Right hindlimb (tissue), 1 donor: ENCODE measurements around the gene C1orf116.
"Not testable (repeated sequence)": the region's sequence is repeated elsewhere in the genome, so short reads cannot be mapped to it uniquely, and the experiment has no call there.

Experiments
- DNase-seq: peaks from one replicate; pipeline ENCODE4 v3.0.0-alpha.2; 2018

Gene C1orf116

DNA sequence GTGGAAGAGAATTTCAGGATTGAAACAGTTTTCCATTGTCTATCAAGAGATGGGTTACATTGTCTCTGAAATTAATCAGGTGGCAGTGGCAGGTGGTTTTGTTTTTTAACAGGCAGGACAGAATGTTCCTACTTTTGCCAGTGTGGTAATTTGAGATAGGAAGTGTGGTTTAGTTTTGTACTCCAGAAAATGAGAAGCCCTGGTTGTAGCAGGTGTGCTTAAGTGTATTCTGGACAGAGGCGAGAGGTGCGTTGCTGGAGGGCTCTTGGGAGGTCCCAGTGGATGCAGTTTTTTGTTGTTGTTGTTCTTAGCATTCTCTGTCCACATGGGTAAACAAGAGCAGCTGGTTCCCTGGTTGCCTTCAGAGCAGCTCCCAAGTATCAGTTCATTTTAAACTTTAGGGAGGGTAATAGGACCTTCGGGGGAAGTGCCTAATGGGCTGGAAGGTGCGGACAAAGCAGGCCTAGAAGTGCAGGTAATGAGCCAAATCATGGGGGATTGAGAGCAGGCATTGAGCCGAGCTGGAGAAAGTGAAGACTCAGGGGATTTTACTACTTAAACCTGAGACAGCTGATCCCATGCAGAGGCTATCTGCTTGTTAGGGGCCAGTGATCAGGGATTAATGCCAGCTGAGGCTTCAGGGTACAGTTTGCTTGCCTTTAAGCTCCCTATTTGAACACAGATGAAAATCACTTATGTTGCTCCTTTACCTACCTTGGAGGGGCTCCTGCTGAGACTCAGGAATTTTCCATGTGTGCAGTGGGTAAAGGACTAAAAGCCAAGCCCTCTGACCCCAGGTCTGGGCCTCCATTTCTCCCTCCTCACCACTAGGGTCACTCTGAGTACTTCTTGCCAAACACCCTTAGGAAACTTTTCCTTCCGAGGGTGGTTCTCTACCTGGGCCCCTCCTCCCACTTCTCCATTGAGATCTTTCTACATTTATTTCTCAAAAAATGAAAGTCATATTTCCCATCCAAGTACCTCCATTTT lies 26.6 kb upstream of the C1orf116 start:
- DNase-seq = no peak

DNA sequence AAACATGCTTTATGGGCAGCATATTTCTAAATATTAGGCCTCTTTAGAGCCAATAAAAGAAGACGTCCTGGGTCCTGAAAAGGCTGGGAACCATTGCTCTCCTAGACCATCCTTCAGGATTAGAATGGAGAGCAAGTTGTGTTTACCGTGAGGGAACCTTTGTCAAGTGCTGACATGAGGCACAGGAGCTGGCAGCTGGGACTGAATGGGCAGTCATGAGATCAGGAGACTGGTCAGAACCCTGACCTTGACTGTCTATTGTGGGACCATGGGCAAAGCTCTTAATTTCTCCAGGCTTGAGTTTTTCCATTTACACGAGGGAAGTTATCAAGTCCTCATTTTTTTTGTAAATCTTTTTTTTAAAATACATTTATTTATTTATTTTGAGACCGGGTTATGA lies 25.7 kb upstream of the C1orf116 start:
- no peak for DNase-seq

DNA sequence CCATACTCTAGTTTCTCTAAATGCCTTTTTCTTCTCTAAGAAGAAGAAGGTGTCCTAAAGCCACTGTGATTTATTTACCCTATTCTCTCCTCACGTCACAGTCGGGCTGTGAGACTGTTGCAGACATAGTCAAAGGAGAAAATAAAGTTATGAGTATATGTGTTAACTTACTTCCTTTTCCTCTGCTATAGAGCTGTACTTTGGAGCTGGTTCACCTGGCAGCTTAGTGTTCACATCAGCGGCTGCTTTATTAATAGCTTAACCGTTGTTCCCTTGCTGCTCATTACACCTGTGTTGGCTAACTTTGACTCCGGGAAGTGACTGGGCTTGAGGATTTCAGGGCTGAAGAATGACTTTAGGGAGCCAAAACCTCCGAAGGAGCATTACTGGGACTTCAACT lies 24.1 kb upstream of the C1orf116 start:
- no peak for DNase-seq

DNA sequence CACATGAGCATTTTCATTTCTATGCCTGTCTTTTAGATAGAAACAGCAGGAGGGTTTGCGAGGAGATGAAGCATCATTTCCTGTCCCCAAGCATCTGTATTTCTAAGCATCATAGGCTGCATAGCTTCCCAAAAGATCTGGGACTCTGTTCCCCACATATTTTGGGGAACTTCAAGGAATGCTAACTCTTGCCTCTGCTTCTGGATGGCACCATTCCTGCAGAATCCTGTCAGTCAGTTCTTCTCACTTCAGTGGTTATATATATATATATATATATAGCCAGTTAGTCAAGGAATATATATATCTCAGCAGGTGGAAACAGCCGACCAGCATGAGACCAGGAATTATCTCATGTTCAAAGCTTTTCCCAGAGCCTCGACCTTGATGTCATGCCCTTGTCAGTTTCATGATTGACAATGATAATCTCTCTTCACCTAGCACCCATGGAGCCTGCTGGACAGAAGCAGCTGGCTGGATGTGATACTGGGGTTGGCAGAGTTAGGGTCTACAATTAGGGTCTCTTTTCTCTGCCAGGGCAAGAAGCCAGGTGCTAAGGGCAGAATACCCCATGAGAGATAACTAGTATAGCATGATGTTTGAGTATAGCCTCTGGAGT lies 22.9 kb upstream of the C1orf116 start:
- no peak for DNase-seq

DNA sequence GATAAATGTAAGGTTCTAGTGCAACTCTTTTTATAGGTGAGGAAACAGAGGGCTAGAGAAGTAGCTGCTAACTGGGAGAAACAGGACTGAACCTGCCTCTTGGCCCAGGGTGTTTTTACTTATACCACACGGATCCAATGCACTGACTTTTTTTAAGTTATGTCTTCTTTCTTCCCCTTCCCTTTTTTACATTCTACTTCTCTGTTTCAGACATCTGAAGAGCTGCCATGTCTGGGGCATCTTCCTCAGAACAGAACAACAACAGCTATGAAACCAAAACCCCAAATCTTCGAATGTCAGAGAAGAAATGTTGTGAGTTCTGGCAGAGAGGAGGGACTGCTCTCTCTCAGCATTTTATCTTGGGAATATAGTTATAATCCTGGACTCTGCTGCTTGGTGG lies 21.9 kb upstream of the C1orf116 start:
- DNase-seq = no peak

DNA sequence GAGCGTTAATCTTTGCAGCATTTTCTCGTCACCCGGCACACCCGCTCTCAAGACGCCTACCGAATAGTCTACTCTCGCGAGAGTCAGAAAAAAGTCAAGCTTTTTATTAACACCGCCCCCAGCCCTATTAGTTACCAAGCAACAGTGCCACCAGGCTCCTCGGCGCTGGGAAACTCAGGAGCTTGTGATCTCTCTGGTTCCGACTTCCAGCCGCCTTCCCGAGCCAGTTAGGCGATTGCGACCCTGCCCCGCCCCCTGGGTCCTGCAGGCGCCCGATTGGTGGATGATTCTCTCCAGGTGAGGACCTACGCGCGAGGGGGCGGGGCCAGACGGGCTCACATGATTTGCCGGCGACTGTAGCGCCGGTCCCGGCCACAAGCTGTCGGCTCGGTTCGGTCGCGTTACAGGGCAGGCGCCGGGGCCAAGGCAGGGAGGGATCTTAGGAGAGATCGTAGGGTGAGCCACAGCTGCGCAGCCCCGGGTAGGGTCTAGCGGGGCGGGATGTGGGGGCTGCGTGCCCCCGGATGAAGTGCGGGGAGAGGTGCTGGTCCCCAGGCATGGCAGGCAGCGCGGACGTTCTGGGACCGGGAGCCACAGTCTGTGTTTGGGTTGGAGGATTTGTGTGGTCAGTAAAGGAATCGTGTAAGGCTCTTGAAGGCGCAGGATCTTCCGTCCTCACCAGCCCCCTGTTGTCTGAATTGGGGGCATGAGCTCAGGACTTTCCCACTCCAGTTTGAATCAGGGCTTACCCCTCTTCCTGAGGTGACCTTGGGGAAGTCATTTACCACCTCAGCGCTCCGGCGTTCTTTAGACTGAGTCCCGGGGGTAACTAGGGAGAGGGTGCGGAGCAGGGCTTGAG lies 20.6 kb upstream of the C1orf116 start, which contains the start of gene PFKFB2:
TSS of gene PFKFB2 (plus strand) at position 365 of the 859 bp plus-strand sequence. CDS start 1,443 bp downstream, outside the sequence.
- peak; percentile 94 for DNase-seq

DNA sequence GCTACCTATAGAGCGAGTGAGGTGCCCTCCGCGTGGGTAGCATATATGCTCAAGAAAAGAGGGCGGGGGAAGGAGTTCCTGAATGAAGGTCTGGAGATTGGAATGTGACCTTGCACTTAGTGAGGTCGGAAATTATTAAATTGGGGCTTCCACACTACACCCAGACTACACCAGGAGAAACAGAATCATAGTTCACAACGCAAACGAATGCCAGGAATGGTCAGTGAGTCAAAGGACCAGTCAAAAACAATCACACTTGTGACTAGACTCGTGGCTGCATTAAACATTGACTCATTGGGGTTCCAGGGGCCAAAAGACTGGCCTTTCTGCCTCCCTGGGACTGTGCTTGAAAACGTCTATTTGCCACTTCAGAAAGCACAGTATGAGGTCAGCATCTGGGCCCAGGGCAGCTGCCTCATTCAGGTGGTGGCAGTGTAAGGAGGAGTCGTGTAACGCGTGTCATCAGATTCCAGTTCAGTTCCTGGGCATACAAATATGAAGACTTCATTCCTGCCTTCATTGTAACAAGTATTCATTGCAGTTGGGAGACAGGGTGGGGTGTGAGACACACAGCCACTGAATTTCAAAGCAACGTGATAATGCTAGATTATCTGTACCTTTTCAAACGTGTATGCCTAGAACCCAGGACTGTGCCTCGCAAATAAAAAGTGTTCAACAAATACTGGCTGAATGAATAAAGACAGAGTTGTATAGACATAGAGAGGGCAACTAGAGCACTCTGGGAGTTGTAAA lies 18.8 kb upstream of the C1orf116 start, which contains the start of gene YOD1:
TSS of gene YOD1 (minus strand) at position 18 of the 753 bp plus-strand sequence. CDS start 178 bp downstream, outside the sequence.
- no peak for DNase-seq

DNA sequence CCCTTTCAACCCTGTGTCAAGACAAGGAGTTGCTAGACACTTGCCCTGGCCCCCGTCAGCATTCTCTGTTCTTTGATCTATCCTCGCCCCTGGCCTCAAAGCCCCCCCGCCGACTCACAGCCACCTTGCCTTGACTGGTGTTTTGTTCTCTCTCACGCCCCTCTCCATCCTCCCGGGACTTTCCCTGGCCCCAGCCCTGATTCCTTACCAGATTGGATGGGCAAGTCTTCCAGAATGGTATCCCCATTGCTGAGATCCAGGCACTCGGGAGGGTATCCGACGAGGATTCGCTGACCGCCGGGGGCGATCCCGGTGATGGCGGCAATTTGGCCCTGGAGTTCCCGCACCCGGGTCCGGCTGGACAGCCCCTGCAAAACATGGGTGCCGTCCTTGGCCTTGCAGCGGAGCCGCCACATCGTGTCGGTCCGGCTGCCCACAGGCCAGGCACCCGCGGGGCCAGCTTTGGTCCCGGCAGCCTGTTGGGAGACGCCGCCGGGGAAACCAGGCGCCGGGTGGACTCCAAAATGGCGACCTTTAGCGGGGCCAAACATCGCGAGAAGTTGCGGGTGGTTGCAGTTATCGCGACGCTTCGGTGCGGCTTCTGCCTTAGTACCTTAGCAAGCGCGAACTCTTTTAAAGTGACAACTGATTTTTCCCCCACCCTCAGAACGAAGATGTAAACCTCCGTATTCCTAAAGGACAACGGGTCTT lies 18.1 kb upstream of the C1orf116 start:
- DNase-seq = peak; percentile 94

DNA sequence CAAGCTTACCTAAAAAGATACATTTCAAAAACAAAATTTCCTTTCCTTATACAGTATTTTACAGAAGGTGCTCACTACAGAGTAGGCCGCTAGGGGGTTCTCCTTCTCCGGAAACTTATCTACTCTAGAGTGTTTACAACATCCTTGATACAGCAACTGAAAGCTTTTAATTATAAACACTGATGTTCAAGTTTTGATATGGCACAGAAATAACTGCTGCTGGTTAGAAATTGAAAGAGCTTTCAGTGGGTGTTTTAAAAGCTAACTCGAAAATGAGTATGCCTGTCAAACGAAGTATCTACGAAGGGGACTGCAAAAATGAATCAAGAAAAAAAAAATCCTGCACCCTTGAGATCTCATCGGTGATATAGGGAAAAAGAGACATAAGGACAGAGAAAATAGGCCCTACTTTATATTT lies 17.4 kb upstream of the C1orf116 start:
- no peak for DNase-seq

DNA sequence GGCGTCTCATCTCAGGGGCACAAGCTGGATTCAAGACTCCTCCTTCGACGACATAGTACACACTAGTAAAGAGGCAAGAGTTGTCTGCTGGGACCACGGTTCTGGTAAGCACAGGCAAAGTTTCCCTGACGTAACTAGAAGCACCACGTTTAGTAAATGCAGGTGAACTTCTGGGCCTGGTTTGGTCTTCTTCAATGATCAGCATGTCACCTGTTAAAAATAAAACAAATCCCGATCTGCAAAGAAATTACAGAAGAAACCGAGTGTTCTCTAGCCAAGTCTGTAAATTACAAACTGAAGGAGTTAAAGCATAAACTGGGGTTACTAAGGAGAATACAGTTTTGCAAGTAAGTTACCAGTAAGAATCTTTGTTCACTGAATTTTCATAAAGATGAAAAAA lies 17.0 kb upstream of the C1orf116 start:
- DNase-seq = no peak

DNA sequence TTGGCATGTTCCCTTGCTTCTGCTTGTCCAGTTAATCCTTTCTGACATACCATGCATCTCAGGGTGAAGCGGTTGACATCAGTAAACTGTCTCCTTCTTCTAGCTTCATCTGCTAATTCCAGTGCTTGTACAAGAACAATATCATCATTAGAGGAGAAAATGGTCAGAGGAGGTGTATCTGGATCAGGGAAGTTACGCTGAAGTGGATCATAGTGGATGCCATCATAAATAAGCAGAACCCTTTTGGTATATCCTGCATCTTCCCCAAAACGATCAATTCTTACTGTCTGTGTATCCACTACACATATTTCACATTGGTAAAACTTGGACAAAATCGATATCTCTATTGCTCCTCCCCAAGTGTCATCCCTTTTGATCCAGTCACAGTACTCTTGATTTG lies 16.5 kb upstream of the C1orf116 start:
- DNase-seq = no peak

DNA sequence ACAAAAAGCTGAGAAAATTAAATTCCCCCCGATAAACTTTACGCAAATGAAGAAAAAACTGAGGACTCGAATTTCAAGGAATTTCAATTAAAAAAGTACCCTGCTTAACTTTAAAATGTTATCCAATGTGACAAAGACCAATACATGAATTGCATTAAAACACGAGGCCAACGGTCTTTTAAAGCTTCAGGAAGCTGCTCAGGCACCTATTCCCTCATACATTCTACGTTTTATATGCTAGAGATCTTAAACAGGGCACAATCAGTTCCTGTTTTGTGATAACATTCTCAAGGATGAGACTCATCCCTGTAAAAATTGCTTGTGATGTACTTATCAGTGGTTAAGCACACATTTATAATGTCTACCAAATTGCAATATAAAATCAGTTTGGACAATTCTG lies 15.5 kb upstream of the C1orf116 start:
- DNase-seq = no peak

DNA sequence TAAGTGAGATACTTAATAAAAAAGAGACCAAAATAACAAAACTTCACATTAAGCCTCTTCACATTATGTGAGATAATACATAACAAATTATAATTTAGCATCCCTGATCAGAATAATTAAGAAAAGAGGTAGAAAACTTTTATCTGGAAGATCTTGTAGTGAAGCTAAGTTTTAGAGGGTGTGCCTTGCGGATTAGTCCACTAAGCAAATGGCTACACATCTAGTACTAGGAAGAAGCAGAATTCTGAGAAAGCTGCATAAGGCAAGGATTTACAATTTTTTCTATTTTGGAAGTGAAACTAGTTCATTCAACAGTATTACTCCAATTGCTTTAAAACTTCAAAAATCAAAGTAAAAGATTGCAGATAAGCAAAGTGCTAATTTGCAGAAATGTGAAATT lies 14.9 kb upstream of the C1orf116 start:
- no peak for DNase-seq

DNA sequence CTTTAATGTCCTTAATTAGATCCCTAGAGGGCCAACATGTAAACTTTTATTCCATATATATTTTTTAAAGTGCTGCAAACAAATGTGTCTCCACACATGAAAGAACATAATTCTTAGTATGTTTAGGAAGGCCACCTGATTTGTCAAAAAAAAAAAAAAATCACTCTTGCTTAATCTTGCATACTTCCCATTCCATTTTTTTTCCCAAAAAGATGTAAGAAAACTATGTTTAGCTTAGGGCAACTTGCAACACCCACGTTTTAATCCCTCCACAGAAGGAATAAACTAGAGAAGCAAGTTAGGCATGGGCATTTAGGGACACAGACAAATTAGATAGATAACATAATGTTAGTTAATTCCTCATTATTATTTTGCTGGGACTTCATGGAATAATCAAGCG lies 12.9 kb upstream of the C1orf116 start:
- no peak for DNase-seq

DNA sequence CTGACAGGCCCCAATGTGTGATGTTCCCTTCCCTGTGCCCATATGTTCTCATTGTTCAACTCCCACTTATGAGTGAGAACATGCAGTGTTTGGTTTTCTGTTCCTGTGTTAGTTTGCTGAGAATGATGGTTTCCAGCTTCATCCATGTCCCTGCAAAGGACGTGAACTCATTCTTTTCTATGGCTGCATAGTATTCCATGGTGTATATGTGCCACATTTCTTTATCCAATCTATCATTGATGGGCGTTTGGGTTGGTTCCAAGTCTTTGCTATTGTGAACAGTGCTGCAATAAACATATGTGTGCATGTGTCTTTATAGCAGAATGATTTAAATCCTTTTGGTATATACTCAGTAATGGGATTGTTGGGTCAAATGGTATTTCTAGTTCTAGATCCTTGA lies 8.8 kb upstream of the C1orf116 start:
- not testable (repeated sequence) for DNase-seq

DNA sequence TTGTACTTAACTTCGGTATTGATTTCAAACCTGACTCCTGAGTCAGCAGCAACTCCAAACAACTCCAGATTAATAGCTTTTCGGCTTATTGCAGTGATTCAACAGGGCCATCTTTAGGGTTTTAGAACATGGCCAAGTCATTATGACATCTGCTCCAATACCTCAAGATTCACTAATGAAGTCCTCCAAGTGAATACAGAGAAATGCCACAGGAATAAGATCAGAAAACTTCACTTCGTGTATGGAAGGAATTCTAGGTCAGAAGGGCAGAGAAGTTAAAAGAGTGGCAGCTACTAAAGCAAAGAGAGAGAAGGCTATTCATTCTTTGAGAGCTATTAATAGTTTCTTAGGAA lies 7.6 kb upstream of the C1orf116 start:
- no peak for DNase-seq

DNA sequence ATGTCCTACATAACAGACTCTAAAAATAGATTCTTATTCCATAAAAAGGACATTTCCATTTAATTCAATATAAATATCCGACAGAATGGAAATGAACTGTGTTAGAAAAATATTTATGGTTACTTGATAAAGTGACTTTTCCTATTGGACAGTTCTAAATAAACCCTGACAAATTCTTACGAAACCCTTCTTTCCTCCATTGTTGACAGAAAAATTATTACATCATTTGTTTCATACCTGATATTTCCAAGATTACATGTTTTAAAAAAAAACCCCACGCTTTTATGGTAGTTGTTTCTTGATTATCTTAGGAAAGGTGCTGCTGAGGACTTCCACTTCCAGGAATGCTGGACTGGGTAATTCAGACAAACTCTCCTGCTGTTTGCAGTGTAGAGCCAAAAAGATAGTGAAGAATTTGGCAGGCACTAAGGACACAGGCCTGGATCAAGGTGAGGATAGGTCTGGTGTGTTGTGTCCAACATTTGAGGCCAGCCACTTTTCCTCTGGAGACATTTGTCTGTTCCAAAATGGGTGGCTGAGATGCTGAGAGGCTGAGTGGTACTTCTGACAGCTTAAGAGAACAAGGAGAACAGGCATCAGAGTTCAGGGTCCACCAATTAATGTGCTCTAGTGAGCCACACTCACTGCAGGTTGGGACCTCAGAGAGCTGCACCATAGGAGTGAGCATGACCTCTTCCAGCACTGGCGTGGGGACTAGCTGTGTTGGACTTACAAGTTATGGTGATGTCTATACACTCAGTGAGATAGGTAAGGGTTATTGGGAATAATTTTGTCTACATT lies 7.0 kb upstream of the C1orf116 start:
- no peak for DNase-seq

DNA sequence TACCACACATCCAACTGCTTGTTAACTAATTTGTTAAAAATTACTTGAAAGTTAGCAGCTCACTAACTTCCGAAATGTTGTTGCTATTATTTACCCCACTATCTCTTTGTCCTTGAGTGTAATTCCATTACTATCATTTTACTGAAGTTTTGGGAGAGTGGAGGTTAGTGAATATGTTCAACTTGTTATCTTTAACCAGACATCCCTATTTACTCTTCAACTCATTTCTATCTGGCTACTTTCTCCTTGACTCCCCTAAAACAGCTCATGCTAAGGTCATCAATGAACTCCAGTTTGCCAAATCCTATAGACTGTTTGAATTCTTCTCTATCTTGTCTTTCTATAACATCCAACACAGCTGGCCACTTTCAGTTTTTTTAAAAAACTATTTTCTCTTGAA lies 4.3 kb upstream of the C1orf116 start:
- no peak for DNase-seq

DNA sequence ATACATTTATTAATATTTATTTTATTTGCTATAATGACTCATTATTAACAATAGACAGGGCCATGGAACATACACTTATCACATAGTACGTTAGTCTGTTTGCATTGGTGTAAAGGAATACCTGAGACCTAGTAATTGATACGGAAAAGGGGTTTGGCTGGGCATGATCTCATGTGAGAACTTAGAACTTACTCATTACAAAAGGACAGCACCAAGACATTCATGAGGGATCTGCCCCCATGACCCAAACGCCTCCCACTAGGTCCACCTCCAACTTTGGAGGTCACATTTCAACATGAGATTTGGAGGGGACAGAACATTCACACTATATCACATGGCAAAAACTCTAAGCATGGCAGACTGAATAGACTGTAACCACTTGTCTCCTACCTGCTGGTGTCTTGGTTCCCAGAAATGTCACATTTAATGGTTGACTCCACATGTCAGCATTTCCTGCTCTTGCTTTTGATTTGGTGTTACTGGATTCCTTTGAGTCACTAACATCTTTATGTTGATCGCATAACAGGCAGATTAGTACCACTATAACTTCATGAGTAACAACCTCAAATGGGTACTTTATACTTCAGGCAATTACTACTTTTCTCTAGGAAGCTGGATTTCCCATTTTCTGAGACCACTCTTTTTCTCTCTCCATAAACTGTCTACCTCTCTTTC lies 3.5 kb upstream of the C1orf116 start:
- DNase-seq = no peak

DNA sequence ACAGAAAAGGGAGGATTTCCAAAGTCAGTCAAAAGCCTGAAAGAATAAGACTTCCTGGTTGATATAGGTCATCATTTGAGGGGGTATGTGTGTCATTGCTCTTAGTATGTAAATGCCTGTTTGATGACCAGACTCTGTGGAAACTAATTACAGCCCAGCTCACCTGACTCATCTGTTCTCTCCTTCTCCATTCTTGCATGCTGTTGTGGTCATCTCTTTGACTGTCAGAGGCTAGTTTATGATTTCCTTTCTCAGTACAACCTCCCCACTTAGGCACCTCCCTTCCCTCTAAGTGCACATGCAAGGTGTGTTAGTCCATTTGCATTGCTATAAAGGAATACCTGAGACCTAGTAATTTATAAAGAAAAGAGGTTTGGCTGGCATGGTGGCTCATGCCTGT lies 2.4 kb upstream of the C1orf116 start:
- DNase-seq = no peak
